Activated CD4-positive, alpha-beta memory T cell treated with anti-CD3 and anti-CD28 coated beads for 36 hours (primary cell): Measurements from ENCODE around the gene SLC9A4. TPM values are rescaled to one million over a fixed set of nuclear protein-coding genes. Genes with fewer than 3 reads are reported as not detected.

Experiments
- CTCF ChIA-PET: fragments of 350-600 bp; sonication (Branson Sonifier 250); formaldehyde crosslinking; loops from one replicate; lab custom pipeline; 2021; ENCODE audit warnings: antibody characterized with exemption, inconsistent platforms; lab: Charles Lee
- POLR2A ChIA-PET: fragments of 350-600 bp; sonication (Branson Sonifier 250); formaldehyde crosslinking; loops from one replicate; lab custom pipeline; 2021; ENCODE audit warnings: antibody characterized with exemption; lab: Charles Lee
- DNase-seq: peaks from one replicate; pipeline ENCODE4 v3.0.0-alpha.2; 2020
- H3K27ac Mint-ChIP-seq: one replicate; pipeline ENCODE4 v1.8.0; 2021; ENCODE audit warnings: mixed read lengths
- H3K27me3 Mint-ChIP-seq: one replicate; pipeline ENCODE4 v1.8.0; 2021; ENCODE audit warnings: mixed read lengths
- H3K36me3 Mint-ChIP-seq: one replicate; pipeline ENCODE4 v1.8.0; 2021; ENCODE audit warnings: mixed read lengths
- H3K4me1 Mint-ChIP-seq: one replicate; pipeline ENCODE4 v1.8.0; 2021; ENCODE audit warnings: low read depth, mixed read lengths
- H3K4me3 Mint-ChIP-seq: one replicate; pipeline ENCODE4 v1.8.0; 2021; ENCODE audit warnings: mild to moderate bottlenecking, mixed read lengths
- H3K9me3 Mint-ChIP-seq: one replicate; pipeline ENCODE4 v1.8.0; 2021; ENCODE audit warnings: mixed read lengths
- intact Hi-C: fragments of 100-400 bp; cut with micrococcal nuclease; formaldehyde crosslinking; loops from one replicate; pipeline ENCODE4 v1.15.1; 2023
- total RNA-seq, 2 experiments: library from RNA; stranded (reverse); gene quantifications; one replicate each; pipeline ENCODE4 v1.2.3, GENCODE V29; 2021

The SLC9A4 gene
- total RNA-seq, 2 experiments from 2014 or later: 0.10 TPM; not detected in 1

GRCh38 chr2:102436323-102436722 is 36.7 kb upstream of the SLC9A4 start:
- POLR2A ChIA-PET: interaction anchor here (0.5 to 1.6 kb wide), 4 partner anchors 61 to 595 kb away, joined by 3 to 5 read pairs (median 4); no protein-coding TSS in a partner anchor
- intact Hi-C loops: loop anchor here (2.0 kb wide), 2 partner anchors 178 to 436 kb away; no protein-coding TSS in a partner anchor
- H3K27ac Mint-ChIP-seq: peak overlapping the region; percentile 34

GRCh38 chr2:102437122-102437521 is 35.9 kb upstream of the SLC9A4 start:
- intact Hi-C loops: loop anchor here (1.0 to 2.0 kb wide), 3 partner anchors 19 to 436 kb away; no protein-coding TSS in a partner anchor
- no peak for DNase-seq
- peaks cover 27% of the 10 kb centered on the region for H3K4me1 Mint-ChIP-seq
- CTCF ChIA-PET: interaction anchor here (0.8 to 1.9 kb wide), 6 partner anchors 17 to 431 kb away, joined by 3 to 8 read pairs (median 3); no protein-coding TSS in a partner anchor
- peak overlapping the region; percentile 72 for H3K27ac Mint-ChIP-seq
- POLR2A ChIA-PET: interaction anchor here (1.6 kb wide), 1 partner anchor 61 kb away, joined by 4 read pairs; no protein-coding TSS in a partner anchor
- H3K27me3 Mint-ChIP-seq: no peaks in the 10 kb centered on the region
- H3K36me3 Mint-ChIP-seq: peaks cover 3% of the 10 kb centered on the region
- H3K9me3 Mint-ChIP-seq: no peaks in the 10 kb centered on the region
- no peak overlapping the region for H3K4me3 Mint-ChIP-seq

More at GRCh38 chr2:102436323-102436722, 36.7 kb upstream of the SLC9A4 start:
- CTCF ChIA-PET: interaction anchor here (0.8 to 1.9 kb wide), 5 partner anchors 16 to 430 kb away, joined by 3 to 8 read pairs (median 3); no protein-coding TSS in a partner anchor
- H3K36me3 Mint-ChIP-seq: peaks cover 3% of the 10 kb centered on the region
- no peak overlapping the region for H3K4me3 Mint-ChIP-seq
- H3K9me3 Mint-ChIP-seq: no peaks in the 10 kb centered on the region
- no peaks in the 10 kb centered on the region for H3K27me3 Mint-ChIP-seq
- DNase-seq: peak; percentile 54
- H3K4me1 Mint-ChIP-seq: peaks cover 30% of the 10 kb centered on the region

- no peak overlapping the region for H3K27ac Mint-ChIP-seq
- intact Hi-C loops: loop anchor here (1.0 to 2.0 kb wide), 2 partner anchors 71 to 537 kb away; no protein-coding TSS in a partner anchor
- no peak overlapping the region for H3K4me3 Mint-ChIP-seq
- H3K27me3 Mint-ChIP-seq: no peaks in the 10 kb centered on the region
- no peaks in the 10 kb centered on the region for H3K9me3 Mint-ChIP-seq
- ChIA-PET CTCF (interaction anchor here (0.6 to 1.4 kb wide), 6 partner anchors 20 to 355 kb away, joined by 3 to 5 read pairs (median 3); partner anchors contain the start of gene IL18R1), POLR2A (interaction anchor here (1.3 to 1.6 kb wide), 2 partner anchors 62 to 69 kb away, joined by 3 to 4 read pairs; no protein-coding TSS in a partner anchor)
- no peak for DNase-seq
- H3K36me3 Mint-ChIP-seq: peaks cover 3% of the 10 kb centered on the region
- peaks cover 32% of the 10 kb centered on the region for H3K4me1 Mint-ChIP-seq
Observed at GRCh38 chr2:102438111-102438510, 34.9 kb upstream of the SLC9A4 start.

GRCh38 chr2:102438578-102438977 is 34.4 kb upstream of the SLC9A4 start:
- peaks cover 35% of the 10 kb centered on the region for H3K4me1 Mint-ChIP-seq
- no peak overlapping the region for H3K4me3 Mint-ChIP-seq
- peaks cover 3% of the 10 kb centered on the region for H3K36me3 Mint-ChIP-seq
- H3K27me3 Mint-ChIP-seq: no peaks in the 10 kb centered on the region
- ChIA-PET POLR2A (interaction anchor here (1.3 kb wide), 1 partner anchor 70 kb away, joined by 3 read pairs; no protein-coding TSS in a partner anchor), CTCF (interaction anchor here (0.6 to 1.8 kb wide), 9 partner anchors 21 to 555 kb away, joined by 3 to 5 read pairs (median 3); no protein-coding TSS in a partner anchor)
- H3K9me3 Mint-ChIP-seq: no peaks in the 10 kb centered on the region
- DNase-seq: no peak
- no peak overlapping the region for H3K27ac Mint-ChIP-seq
- intact Hi-C loops: loop anchor here (1.0 to 2.0 kb wide), 2 partner anchors 71 to 538 kb away; no protein-coding TSS in a partner anchor

DNA sequence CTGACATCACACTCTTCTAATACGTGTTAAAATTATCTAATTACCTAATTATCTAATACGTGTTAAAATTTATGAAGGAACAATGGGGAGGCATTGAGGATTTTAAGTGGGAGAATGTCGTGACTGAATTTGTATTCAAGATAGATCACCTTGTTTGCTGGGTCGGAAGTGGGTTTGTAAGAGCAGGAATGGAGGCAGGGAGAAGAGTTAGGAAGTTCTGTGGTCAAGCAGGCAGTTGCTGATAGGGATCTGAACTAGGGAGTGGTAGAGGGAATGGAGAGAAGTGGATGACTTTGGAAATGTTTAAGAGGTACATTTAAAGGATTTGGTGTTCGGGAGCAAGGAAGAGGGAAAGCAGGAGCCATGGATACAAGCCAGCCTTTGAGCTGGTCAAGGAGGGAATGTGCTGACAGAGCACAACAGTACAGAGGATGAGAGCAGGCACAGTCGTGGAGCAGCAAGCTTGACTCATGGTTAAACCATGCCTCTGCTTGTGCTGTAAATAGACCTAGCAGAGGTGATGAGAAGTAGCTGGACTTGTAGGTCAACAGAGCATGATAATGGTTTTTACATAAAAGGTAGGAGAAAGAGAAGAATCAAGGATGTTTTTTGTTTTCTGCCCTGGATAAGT is 33.8 kb upstream of the SLC9A4 start:
- ChIA-PET CTCF (interaction anchor here (0.6 to 1.8 kb wide), 9 partner anchors 10 to 555 kb away, joined by 3 to 6 read pairs (median 3); partner anchors contain the start of gene IL18R1), POLR2A (interaction anchor here (1.3 kb wide), 1 partner anchor 70 kb away, joined by 3 read pairs; no protein-coding TSS in a partner anchor)
- Mint-ChIP-seq H3K4me1 (peaks cover 35% of the 10 kb centered on the region), H3K27ac (no peak overlapping the region), H3K4me3 (no peak overlapping the region), H3K27me3 (no peaks in the 10 kb centered on the region), H3K36me3 (peaks cover 3% of the 10 kb centered on the region), H3K9me3 (no peaks in the 10 kb centered on the region)
- DNase-seq: no peak
- intact Hi-C loops: loop anchor here (2.0 kb wide), 1 partner anchor 538 kb away; no protein-coding TSS in a partner anchor

- ChIA-PET CTCF (interaction anchor here (0.6 to 3.3 kb wide), 63 partner anchors 9 to 560 kb away, joined by 3 to 74 read pairs (median 5); partner anchors contain the start of genes IL18R1, IL1RL1 and SLC9A4), POLR2A (interaction anchor here (1.2 kb wide), 1 partner anchor 85 kb away, joined by 3 read pairs; no protein-coding TSS in a partner anchor)
- Mint-ChIP-seq H3K36me3 (no peaks in the 10 kb centered on the region), H3K9me3 (no peaks in the 10 kb centered on the region), H3K4me3 (peak overlapping the region; percentile 16), H3K4me1 (peaks cover 10% of the 10 kb centered on the region), H3K27ac (peak overlapping the region; percentile 34), H3K27me3 (no peaks in the 10 kb centered on the region)
- DNase-seq: peak; percentile 63
- intact Hi-C loops: loop anchor here (1.0 to 5.0 kb wide), 5 partner anchors 87 to 421 kb away; partner anchors contain the start of gene IL1RL2
Observed at GRCh38 chr2:102442967-102443828, 29.8 kb upstream of the SLC9A4 start.

DNA sequence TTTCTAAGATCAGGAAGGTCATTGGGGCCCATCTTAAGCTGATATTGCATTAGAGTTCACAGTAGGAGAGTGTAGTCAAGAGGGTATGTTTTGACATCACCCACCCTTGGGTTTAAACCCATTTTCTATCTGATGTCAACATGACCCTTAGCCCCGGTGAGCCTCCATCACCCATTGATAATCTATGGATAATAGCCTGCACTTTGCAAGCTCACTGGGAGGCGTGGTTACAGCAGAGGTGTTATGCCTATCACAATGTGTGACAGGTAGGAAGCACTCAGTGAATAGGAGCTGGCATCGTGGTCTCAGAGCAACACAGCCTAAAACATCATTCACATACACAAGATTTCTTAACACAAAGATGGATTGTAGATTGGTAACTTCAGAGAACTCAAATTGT is 28.8 kb upstream of the SLC9A4 start:
- Mint-ChIP-seq H3K4me1 (peaks cover 10% of the 10 kb centered on the region), H3K9me3 (no peaks in the 10 kb centered on the region), H3K27me3 (no peaks in the 10 kb centered on the region), H3K27ac (no peak overlapping the region), H3K4me3 (no peak overlapping the region), H3K36me3 (no peaks in the 10 kb centered on the region)
- POLR2A ChIA-PET: no interaction called here
- intact Hi-C loops: loop anchor here (5.0 kb wide), 3 partner anchors 142 to 422 kb away; partner anchors contain the start of gene IL1RL2
- DNase-seq: no peak
- CTCF ChIA-PET: interaction anchor here (1.0 to 3.3 kb wide), 26 partner anchors 8 to 560 kb away, joined by 3 to 74 read pairs (median 8); partner anchors contain the start of gene IL18R1

GRCh38 chr2:102446936-102447335 is 26.1 kb upstream of the SLC9A4 start:
- ChIA-PET CTCF (interaction anchor here (0.6 to 4.6 kb wide), 6 partner anchors 79 to 563 kb away, joined by 3 to 15 read pairs (median 10); no protein-coding TSS in a partner anchor), POLR2A (no interaction called here)
- H3K4me3 Mint-ChIP-seq: no peak overlapping the region
- no peak overlapping the region for H3K27ac Mint-ChIP-seq
- peaks cover 10% of the 10 kb centered on the region for H3K4me1 Mint-ChIP-seq
- intact Hi-C loops: no loop called here
- peaks cover 1% of the 10 kb centered on the region for H3K27me3 Mint-ChIP-seq
- no peaks in the 10 kb centered on the region for H3K9me3 Mint-ChIP-seq
- no peaks in the 10 kb centered on the region for H3K36me3 Mint-ChIP-seq
- DNase-seq: no peak

- CTCF ChIA-PET: interaction anchor here (0.8 to 4.6 kb wide), 15 partner anchors 10 to 566 kb away, joined by 3 to 15 read pairs (median 4); partner anchors contain the start of gene IL18R1
- no peak overlapping the region for H3K4me3 Mint-ChIP-seq
- DNase-seq: peak; percentile 82
- H3K27ac Mint-ChIP-seq: no peak overlapping the region
- intact Hi-C loops: loop anchor here (1.0 to 2.0 kb wide), 3 partner anchors 93 to 565 kb away; no protein-coding TSS in a partner anchor
- peaks cover 1% of the 10 kb centered on the region for H3K27me3 Mint-ChIP-seq
- H3K9me3 Mint-ChIP-seq: no peaks in the 10 kb centered on the region
- no peaks in the 10 kb centered on the region for H3K4me1 Mint-ChIP-seq
- POLR2A ChIA-PET: no interaction called here
- no peaks in the 10 kb centered on the region for H3K36me3 Mint-ChIP-seq
Observed at GRCh38 chr2:102449370-102449974, 23.6 kb upstream of the SLC9A4 start.

GRCh38 chr2:102451968-102452367 is 21.1 kb upstream of the SLC9A4 start:
- Mint-ChIP-seq H3K9me3 (peaks cover 5% of the 10 kb centered on the region), H3K27me3 (peaks cover 6% of the 10 kb centered on the region), H3K27ac (no peak overlapping the region), H3K4me1 (no peaks in the 10 kb centered on the region), H3K36me3 (no peaks in the 10 kb centered on the region), H3K4me3 (no peak overlapping the region)
- DNase-seq: no peak
- POLR2A ChIA-PET: interaction anchor here (0.5 kb wide), 1 partner anchor 954 kb away, joined by 5 read pairs; no protein-coding TSS in a partner anchor
- intact Hi-C loops: no loop called here
- CTCF ChIA-PET: interaction anchor here (1.0 to 3.6 kb wide), 5 partner anchors 9 to 568 kb away, joined by 3 to 17 read pairs (median 7); partner anchors contain the start of genes IL18R1 and SLC9A4
